Measurements from ENCODE around the gene ANKRD9.
A peak's percentile ranks its signal among the peaks of the same experiment; 100 is the strongest.
"Not testable (repeated sequence)": the region's sequence is repeated elsewhere in the genome, so short reads cannot be mapped to it uniquely, and the experiment has no call there.

The ANKRD9 gene, protein sequence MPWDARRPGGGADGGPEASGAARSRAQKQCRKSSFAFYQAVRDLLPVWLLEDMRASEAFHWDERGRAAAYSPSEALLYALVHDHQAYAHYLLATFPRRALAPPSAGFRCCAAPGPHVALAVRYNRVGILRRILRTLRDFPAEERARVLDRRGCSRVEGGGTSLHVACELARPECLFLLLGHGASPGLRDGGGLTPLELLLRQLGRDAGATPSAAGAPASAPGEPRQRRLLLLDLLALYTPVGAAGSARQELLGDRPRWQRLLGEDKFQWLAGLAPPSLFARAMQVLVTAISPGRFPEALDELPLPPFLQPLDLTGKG

DNA sequence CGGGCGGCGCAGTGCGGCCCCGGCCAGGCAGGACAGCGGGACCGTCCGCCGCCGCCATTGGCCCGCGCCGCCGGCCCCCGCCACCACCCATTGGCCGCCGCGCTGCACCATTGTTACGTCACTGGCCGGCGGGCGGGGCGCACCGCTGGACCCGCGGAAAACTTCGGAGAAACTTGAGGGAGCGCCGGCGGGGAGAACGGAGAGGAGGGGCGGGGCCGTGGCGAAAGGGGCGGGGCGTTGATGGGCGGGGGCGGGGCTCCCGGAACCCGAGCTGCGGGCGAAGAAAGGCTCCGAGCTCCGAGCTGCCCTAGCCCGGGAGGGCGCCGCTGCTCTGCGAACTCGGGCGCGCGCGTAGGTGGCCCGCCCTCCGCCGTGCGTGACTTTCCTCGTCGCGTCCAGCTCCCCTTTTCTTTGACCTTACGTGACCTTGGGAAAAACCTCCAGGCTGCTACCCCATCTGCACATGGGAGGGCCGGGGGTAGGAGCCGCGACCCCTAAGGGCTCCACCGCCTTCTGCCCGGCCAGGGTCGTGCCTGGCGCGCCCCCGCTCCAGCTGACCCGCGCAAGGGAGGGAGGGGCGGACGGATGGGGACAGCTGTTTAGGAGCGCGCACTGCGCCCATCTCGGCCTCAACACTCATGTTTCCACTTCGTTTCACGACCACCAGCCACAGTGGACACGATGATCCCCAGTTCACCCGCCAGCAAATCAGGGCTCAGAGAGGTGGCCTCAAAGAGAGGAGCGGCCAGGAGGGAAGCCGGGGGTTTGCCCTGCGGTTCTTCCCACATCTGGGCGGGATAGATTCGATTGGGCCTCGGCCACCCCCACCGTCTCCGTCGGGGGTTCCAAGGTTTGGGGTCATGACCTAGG, at the start of gene ANKRD9:
TSS of gene ANKRD9 (minus strand) at position 31 of the 870 bp plus-strand sequence. CDS start 1,887 bp downstream, outside the sequence.
- peak; percentile 96 for DNase-seq

DNA sequence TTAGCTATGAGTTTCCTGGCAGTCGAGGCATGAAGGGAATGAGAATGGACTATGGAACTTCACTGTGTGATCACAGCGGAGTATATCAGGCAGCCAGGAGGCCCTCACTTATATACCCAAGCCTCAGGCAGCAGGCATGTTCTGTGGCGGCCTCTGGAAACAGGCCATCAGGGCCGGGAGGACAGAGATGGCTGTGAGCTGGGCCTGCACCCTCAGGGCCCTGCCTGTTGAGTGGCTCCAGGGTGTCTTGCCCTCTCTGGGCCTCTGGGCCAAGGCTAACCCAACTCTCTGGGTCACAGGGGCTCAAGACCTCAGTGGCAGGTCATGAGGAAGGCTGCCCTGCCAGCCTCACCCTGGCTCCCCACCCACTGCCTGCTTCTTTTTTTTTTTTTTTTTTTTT, 49.0 kb upstream of the ANKRD9 start:
- no peak for DNase-seq

DNA sequence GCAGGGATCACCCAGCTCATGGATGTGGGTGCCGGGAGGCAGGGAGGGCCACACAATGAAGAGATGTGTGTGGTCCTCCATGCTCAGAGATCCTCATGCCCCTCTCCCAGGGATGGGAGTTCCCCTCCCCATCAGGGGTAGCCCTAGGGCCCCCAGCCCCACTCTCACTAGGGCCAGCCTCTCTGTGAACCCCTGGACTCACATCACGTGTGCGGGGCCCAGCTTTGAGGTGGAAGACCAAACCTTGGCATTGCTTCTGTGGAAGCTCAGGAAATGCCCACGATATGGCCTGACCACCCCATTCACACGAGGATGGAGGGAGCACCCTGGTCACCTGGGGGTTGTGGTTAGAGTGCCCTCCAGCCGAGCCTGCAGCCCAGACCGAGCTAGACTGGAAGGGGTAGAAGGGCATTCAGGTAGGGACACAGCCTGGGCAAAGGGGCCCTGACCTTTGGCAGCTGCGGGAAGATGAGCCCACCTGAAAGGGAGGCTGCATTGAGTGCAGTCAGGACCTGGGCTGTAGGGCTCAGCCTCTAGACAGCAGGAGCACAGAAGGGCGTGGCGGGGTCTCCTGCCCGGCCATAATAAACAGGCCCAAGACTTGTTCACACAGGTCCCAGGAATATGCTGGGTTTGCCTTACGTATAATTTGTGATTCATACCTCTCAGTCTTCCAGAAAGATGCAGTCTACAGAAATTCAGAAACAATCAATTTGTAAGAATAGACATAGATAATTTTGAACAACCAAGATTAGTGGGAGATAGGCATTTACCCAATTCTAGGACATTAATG, 48.1 kb upstream of the ANKRD9 start:
- no peak for DNase-seq

DNA sequence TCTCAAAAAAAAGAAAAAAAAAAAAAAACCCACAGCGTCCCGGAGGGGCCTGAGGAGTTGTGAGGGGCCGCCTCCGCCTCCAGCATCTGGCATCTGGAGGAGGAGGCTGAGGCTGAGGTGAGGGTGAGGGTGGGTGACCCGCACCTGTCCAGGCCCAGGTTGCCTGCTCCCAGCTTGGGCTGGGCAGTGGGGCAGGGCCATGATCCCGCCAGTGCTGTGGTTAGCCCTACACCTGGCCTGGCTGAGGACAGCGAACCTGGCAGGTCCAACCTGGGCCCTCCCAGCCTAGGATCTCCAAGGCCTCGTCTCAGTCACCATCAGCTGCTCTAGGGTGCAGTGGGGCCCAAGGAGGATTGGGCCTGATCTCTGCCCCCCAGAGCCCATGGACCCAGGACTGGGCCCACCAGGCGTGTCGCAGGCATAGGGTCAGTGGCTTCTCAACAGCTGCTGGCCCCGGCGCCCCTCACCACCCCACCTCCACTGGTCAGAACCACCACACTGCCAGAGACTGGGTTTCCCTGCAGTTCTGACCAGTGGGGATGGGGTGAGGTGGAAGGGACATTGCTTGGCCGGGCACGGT, 46.6 kb upstream of the ANKRD9 start:
- no peak for DNase-seq

DNA sequence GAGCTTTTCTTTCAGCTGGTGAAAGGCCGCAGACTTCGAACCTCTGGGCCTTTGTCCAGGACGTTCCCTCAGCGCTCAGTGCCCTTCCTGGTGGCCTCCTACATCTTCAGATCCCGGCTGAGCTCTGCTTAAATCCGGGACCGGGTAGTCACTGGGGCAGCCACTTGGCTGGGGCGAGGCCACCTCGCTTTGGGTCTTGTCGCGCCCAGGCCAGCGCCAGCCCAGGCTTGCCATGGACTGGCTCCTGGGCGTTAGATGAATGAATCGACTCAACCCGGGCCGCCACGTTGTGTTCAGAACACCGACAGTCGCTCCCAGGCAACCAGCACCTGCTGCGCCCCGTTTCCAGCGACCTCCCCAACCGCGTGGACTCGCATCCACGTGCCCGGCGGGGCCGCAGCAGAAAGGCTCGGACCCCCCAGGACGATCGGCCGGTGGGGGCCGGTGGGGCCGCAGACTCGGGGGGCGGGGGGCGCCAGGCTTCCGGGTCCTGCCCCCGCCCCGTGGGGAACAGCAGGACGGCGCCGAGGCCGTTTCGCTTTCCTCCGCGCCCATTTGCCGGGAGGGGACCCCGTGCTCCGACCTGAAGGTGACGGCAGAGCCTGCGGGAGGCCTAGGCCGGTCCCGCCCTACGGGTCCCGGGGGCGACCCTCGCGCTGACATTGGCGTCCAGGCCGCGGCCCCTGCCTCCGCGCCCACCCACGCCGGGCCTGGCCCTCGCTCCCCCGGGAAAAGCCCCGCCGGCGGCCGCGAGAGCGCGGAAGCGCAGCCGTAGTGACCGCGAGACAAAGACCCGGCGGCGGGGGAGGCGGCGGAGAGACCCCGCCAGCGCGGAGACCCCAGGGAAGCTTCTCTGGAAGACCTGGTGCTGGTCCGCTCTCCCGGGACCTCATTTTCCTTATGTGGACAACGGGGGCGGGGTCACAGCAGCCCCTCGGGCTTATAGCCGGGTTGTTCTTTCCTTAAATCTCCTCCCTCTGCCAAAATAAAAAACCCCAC, 45.5 kb upstream of the ANKRD9 start:
- DNase-seq, result peak; percentile 23

DNA sequence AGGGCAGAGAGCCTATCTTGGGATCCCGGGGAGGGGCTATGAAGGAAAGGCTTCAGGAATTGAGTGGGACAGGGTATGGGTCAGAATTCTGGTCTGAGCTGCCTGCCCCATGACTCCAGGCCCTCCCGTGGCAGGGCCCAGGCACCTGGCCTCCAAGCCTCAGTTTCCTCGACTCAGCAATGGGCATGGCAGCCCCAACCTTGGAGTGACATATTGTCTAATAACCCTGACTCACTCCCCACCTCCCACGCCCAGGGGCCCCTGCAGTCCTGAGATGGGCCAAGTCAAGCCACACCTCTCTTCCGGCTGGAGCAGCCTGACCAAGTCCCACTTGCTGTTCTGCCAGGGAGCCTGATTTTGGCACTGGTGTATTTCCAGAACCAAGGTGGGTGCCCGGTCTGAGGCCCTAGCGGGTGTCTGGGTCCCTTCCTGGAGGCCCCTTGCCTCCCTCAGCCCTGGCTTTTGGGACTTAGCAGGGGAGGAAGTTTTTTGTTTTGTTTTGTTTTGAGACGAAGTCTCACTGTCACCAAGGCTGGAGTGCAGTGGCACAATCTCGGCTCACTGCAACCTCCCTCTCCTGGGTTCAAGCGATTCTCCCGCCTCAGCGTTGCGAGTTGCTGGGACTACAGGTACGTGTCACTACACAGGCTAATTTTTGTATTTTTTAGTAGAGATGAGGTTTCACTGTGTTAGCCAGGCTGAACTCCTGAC, 42.6 kb upstream of the ANKRD9 start:
- DNase-seq, result no peak

DNA sequence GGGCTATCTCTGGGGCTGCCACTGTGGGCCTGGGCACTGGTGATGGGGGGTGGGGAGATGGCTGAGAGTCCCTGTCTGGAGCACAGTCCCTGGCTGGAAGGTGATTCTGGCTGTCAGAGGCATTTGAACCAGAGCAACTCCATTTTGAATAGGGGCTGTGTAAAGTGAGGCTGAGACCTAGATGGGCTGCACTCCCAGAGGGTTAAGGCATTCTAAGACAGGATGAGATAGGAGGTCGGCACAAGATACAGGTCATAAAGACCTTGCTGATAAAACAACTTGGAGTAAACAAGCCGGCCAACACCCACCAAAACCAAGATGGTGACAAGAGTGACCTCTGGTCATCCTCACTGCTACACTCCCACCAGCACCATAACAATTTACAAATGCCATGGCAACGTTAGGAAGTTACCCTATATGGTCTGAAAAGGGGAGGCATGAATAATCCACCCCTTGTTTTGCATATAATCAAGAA, 41.4 kb upstream of the ANKRD9 start:
- DNase-seq, result not testable (repeated sequence)

DNA sequence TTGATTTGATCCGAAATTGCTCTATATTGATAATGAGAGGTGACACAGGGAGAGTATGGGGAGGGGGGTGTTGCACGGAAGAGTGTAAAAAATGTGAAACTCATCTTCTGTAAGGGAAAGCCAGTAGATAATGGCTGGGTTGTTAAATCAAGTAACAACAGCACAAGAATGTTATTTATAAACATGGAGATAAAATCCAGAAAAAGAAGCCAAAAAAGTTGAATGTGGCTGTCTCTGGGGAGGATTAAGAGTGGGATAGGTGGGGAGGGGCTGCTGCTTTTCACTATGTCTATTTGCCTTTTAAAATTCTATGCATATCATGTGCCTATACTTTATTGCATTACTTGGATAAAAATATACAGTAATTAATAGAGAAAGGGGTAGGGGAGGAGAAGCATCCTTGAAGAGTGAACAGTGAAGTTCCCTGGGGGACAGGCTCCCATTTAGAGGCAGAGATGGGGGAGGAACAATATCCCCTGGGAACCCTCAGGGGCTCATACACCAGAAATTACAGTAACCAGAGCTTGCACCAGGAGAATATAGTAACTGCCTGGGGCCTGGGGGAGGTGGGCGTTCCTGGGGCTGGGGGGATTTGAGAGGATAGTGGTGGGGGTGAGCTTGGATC, 39.2 kb upstream of the ANKRD9 start:
- no peak for DNase-seq

DNA sequence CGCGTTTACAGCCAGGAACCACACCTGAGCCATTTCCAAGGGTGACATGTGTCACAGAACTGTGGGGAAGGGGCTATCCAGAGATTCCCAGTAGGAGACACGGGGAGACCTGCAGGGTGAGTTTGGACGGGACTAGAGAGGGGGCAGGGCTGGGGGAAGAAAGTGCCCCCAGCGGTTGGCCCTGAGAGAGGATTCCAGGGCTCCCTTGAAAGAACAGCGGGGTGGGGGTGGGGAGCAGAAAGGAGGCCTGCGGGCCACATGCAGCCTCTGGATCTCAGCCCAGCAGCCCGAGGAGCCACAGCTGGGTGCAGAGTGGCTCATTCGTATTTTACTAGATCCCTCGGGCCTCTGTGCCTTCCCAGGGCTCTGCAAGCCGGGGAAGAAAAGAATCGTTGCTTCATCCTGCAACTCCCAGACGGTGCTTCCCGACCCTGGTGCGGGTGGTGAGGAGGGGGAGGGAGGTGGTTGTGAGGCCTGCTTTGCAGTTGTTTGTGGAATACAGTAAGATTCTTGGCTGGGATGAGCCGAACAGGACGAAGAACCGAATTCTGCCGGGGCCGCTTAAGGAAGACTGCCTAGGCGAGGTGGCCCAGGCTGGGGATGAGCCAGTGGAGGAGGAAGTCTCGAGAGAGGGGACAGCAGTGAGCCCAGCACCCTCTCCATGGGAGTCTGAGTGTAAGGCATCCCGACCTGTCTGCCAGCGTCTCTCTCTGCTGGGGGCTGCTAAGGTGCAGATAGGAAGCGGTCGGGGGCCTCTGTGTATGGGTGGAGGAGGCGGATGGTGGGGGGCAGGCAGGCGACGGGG, 36.1 kb upstream of the ANKRD9 start:
- peak; percentile 79 for DNase-seq

DNA sequence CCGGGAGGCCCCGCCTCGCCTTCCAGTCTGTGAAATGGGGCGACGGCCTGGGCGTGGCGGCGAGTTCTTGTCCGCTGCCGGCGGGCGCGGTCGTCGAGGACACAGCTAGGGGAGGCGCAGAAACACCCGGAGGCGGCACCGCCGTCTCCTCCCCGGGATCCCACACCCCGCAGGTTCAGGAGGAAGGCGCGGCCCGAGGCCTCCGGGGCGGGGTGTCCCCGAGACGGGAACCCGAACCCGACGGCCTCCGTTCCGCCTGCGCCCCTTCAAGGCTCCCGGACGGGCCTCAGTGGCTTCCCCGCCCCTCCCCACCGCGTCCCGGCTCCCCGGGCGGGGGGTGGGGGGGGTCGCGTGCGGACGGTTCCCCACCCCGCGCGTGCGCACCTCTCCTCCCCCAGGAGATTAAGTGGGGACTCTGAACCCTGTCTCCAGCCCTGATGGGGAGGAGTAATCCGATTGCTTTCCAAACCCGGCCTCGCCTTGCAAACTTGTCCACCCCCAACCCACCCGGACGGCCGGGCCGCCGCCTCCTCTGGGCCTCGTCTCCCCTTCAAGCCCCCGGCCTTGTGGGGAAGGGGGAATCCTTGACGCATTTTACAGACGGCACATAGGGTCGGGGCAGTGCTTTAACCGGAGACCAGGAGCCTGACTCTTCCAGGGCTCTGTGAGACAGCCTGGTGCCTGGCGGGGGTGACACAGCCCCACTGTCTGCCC, 35.3 kb upstream of the ANKRD9 start:
- DNase-seq, result no peak

DNA sequence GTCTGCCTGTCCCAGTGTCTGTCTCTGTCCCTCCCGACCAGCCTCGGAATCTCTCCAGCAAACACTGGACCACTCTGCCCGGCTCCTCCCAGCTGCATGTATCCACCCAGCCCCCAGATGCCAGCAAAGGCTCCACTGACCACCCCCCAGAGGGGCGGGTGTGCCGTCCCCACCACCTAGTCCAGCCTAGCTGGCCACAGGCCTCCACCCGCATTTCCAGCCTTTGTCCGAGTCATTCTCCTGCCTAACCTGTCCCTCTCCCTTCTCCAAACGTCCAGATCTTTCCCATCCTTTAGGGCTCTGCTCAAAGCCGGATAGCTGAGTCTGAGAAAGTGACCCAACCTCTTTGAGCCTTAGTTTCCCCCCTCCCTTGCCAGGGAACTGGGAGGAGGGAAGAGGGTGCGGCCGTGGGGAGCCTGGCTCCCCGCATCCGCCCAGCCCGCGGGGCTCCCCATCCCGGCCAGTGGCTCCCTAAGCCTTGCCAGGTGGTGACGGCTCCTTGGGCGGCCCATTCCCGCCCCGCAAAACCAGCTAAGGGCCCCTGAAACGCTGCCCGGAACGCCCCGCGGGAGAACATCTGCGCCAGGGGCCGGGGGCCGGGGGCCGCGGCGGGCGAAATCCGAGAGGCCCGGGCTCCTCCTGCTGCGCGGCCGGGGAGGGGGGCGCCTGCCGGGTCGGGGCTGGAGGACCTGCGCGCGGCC, 34.6 kb upstream of the ANKRD9 start:
- DNase-seq, result peak; percentile 66

DNA sequence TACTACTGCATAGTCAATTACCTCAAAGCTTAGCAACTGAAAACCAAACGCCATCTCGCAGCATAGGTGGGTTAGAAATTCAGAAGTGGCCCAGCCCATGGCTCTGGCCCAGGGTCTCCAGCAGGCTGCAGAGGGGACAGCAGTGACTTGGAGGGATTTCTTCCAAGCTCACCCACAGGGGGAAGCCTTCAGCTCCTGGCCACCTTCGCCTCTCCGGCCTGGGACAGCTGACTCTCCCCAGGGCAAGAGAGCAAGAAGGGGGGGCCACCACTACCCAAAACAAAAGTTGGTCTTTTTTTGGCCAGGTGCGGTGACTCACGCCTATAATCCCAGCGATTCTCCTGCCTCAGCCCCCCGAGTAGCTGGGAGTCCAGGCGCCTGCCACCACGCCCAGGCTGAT, 32.2 kb upstream of the ANKRD9 start:
- DNase-seq, result no peak

DNA sequence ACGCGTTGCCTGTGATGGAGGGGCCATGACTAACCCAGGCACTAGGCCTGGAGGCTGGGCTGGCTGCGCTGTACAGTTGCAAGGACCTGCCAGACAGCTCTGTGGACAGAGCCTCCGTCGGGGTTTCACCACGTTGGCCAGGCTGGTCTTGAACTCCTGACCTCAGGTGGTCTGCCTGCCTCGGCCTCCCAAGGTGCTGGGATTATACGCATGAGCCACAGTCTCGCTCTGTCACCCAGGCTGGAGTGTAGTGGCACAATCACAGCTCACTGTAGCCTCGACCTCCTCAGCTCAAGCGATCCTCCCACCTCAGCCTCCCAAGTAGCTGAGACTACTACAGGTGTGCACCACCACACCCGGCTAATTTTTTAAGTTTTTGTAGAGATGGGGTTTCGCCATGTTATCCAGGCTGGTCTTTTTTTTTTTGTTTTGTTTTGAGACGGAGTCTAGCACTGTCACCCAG, 31.5 kb upstream of the ANKRD9 start:
- DNase-seq, result not testable (repeated sequence)

DNA sequence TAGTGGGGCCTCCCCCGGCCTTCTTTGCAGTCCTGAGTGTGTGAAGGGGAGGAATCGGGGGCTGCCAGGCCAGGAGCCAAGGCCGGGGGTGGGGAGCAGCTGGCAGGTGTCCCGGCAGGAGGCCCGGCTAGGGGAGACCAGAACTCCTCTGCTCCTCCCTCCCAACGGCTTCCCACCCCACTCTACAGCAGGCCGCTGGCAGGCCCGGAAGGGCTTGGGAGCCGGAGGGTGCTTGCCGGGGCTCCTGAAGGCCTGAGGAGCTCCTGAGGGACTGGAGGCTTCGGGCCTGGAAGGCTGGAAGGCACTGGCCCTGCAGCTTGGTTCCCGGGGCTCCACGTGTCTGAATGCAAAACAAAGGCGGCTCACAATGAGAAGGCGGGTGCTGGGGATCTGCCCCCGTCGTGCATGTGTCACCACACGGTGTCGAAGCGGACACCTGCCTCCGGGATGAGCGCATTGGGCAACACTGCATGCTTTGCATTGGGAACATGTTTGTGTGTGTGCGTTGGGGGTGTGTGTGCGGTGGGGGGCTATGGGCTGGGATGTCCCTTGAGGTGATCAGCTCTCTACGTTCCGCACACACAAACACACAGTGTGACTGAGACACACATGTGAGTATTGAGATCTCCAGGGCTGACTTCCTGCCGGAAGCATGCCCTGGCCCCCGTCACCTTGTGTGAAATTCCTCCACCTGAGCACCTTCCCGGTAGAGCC, 30.9 kb upstream of the ANKRD9 start:
- peak; percentile 90 for DNase-seq

DNA sequence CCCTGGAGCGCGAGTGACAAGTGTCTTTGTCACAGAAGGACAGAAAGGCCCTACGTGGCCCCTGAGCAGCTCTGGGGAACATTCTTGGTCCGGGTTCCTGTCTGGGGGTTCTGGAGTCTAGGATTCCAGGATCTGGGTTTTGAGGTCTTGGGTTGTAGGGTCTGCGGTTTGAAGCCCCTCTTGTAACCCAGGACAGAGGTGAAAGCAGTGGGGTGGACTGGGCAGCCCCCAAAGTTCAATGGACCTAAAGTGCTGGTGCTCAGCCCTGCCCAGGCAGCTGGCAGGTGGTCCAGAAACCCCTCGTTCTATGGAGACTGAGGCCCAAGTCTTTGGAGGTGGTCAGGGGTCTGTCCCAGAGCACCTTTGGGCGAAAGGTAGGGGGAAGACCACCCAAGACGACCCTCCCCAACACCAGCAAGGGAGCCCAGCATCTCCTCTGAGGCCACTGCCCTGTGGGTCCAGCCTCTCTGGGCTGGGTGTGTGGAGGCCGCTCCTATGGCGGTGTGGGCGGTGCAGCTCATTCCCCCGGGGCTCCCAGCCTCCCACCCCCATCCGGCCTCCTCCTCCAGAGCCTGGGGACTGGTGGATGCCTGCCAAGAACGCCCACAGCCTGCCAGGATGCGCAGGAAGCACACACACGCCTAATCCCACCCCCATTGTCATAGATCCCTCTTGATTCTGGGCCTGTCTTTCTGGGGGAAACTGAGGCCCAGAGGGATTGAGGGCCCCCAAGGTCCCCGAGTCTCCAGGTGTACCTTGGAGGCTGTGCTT, 30.2 kb upstream of the ANKRD9 start:
- DNase-seq, result peak; percentile 96
